GM12878 (cell line): ENCODE measurements around the gene KDM5C. TPM values are rescaled to one million over a fixed set of nuclear protein-coding genes. Genes with fewer than 3 reads are reported as not detected.

Experiments used
- ATAC-seq: fragments of 200-7000 bp; cut with Tn5 transposase; 3 replicates; pipeline ENCODE4 v1.9.1; 2020; ENCODE audit warnings: mild to moderate bottlenecking, moderate library complexity
- BruUV-seq: library from RNA; stranded (reverse); fragments of 400-500 nt; replicated peaks from 2 replicates; lab custom pipeline; 2021; lab: Mats Ljungman, UMichigan
- CTCF ChIA-PET: fragments of 300-600 bp; sonication (Branson Sonifier 250); formaldehyde crosslinking; extraction: SDS; loops from one replicate; lab custom pipeline; 2021; ENCODE audit warnings: inconsistent platforms; lab: Yijun Ruan, JAX
- POLR2A ChIA-PET: fragments of 350-600 bp; formaldehyde crosslinking; extraction: SDS; loops from one replicate; lab custom pipeline; 2021; ENCODE audit warnings: inconsistent platforms; lab: Charles Lee
- RAD21 ChIA-PET: fragments of 300-600 bp; sonication (Branson Sonifier 250); formaldehyde crosslinking; loops from one replicate; lab custom pipeline; 2023; ENCODE audit warnings: antibody characterized with exemption; ENCODE audit not compliant: unreplicated experiment; lab: Charles Lee
- SMC1A ChIA-PET: fragments of 300-600 bp; sonication (Branson Sonifier 250); formaldehyde crosslinking; loops from one replicate; lab custom pipeline; 2023; ENCODE audit not compliant: unreplicated experiment, uncharacterized antibody; lab: Charles Lee
- DNase-seq: peaks from one replicate; pipeline ENCODE4 v3.0.0-alpha.2; 2011; ENCODE audit warnings: low read depth, low spot score
- FAIRE-seq: peaks from 3 replicates; lab custom pipeline; 2011; peaks lifted over from hg19 to GRCh38; lab: Jason Lieb, UNC
- H2AFZ ChIP-seq: 2 replicates; pipeline ENCODE4 v1.6.0; 2011; ENCODE audit warnings: low read depth, low read length, control low read depth; ENCODE audit not compliant: control insufficient read depth
- H3K27ac ChIP-seq: 2 replicates; pipeline ENCODE4 v1.5.1; 2011; ENCODE audit warnings: control low read depth; ENCODE audit not compliant: control insufficient read depth, insufficient read depth
- H3K27me3 ChIP-seq, 2 experiments: replicated peaks in 1 of 2; 2 replicates each; pipeline versions ENCODE4 v1.6.0 to v1.6.1; 2011; ENCODE audit warnings: low read length in 1 of 2; ENCODE audit not compliant: control insufficient read depth in 2 of 2, insufficient read depth in 2 of 2
- H3K36me3 ChIP-seq, 2 experiments: 2 replicates each; pipeline ENCODE4 v1.5.1; 2011; ENCODE audit warnings: low read length in 1 of 2; ENCODE audit not compliant: control insufficient read depth in 2 of 2, insufficient read depth in 2 of 2
- H3K4me1 ChIP-seq: 2 replicates; pipeline ENCODE4 v1.6.1; 2011; ENCODE audit warnings: mild to moderate bottlenecking, low read length, moderate library complexity, mixed read lengths; ENCODE audit not compliant: control insufficient read depth, insufficient read depth
- H3K4me2 ChIP-seq: 2 replicates; pipeline ENCODE4 v1.6.0; 2011; ENCODE audit warnings: control low read depth; ENCODE audit not compliant: control insufficient read depth, insufficient read depth
- H3K4me3 ChIP-seq: fragments of 200-600 bp; sonication (generic); 2 replicates; pipeline ENCODE4 v1.5.1; 2016
- H3K79me2 ChIP-seq: 2 replicates; pipeline ENCODE4 v1.6.0; 2011; ENCODE audit warnings: low read length; ENCODE audit not compliant: control insufficient read depth, insufficient read depth
- H3K9ac ChIP-seq: 2 replicates; pipeline ENCODE4 v1.8.0; 2011; ENCODE audit warnings: low read length, control low read depth, mixed read lengths; ENCODE audit not compliant: control insufficient read depth, insufficient read depth
- H3K9me3 ChIP-seq: replicated peaks from 3 replicates; pipeline ENCODE4 v1.5.1; 2011; ENCODE audit warnings: mild to moderate bottlenecking, low read length; ENCODE audit not compliant: control insufficient read depth, insufficient read depth
- H4K20me1 ChIP-seq: 2 replicates; pipeline ENCODE4 v1.6.0; 2011; ENCODE audit not compliant: control insufficient read depth, insufficient read depth
- ATF7 ChIP-seq: fragments of 450-650 bp; IDR thresholded peaks from 2 replicates; pipeline ENCODE4 v1.6.1; 2016; ENCODE audit warnings: low read depth, mild to moderate bottlenecking
- CBFB ChIP-seq: IDR thresholded peaks from 2 replicates; pipeline ENCODE4 v1.6.1; 2016; ENCODE audit warnings: antibody characterized with exemption, low read depth
- CREB1 ChIP-seq: IDR thresholded peaks from 2 replicates; pipeline ENCODE4 v1.6.1; 2012; ENCODE audit warnings: low read depth, mild to moderate bottlenecking, inconsistent platforms
- DPF2 ChIP-seq: fragments of 450-650 bp; IDR thresholded peaks from 2 replicates; pipeline ENCODE4 v1.6.1; 2017; ENCODE audit warnings: mild to moderate bottlenecking
- KAT2A ChIP-seq: conservative IDR thresholded peaks from 2 replicates; pipeline ENCODE4 v1.6.1; 2011; ENCODE audit warnings: low read depth, low read length; ENCODE audit not compliant: control insufficient read depth
- PAX5 ChIP-seq: IDR thresholded peaks from 2 replicates; pipeline ENCODE4 v1.6.1; 2011; ENCODE audit warnings: low read depth, low read length, borderline replicate concordance
- ZBTB40 ChIP-seq: fragments of 450-650 bp; IDR thresholded peaks from 2 replicates; pipeline ENCODE4 v1.6.1; 2016; ENCODE audit warnings: mild to moderate bottlenecking, moderate library complexity, borderline replicate concordance
- ZNF274 ChIP-seq: IDR thresholded peaks from one replicate; pipeline ENCODE4 v1.8.0; 2011; ENCODE audit not compliant: insufficient read length, insufficient read depth
- WGBS: methylation state at CpG from one replicate; pipeline ENCODE4 v1.1.6; 2016; ENCODE audit warnings: low lambda C conversion rate; ENCODE audit not compliant: insufficient replicate concordance, insufficient coverage; ENCODE audit errors: missing lambda C conversion rate; 5-methylcytosine and 5-hydroxymethylcytosine counted together
- in situ Hi-C: fragments of 300-500 bp; cut with MboI; formaldehyde crosslinking; loops from 9 replicates; pipeline ENCODE4 v1.14.3; 2018; ENCODE audit warnings: mixed read lengths
- intact Hi-C: fragments of 100-400 bp; cut with micrococcal nuclease; formaldehyde crosslinking; loops from one replicate; pipeline ENCODE4 v1.14.2; 2022; ENCODE audit not compliant: unreplicated experiment
- polyA plus RNA-seq, 11 experiments: library from polyadenylated mRNA; depleted of rRNA in 4 of 11; unstranded in 6 of 11; stranded (reverse) in 5 of 11; fragments of >200 nt; fragmentation: Nextera tagmentation in 4 of 11; fragmentation: Illumina TruSeq in 1 of 11; extraction: Ambion mirVana in 4 of 11; extraction: Trizol in 1 of 11; gene quantifications; 1 replicate in 1 of 11; 2 replicates in 10 of 11; pipeline versions ENCODE4 v1.2.1 to v1.2.3, GENCODE V29; 2011 to 2016; ENCODE audit warnings: inconsistent platforms in 2 of 11, missing spikeins in 2 of 11, low read depth in 1 of 11
- total RNA-seq, 4 experiments: library from RNA; depleted of rRNA in 3 of 4; stranded (reverse); fragments of >200 nt in 3 of 4; fragmentation: Illumina TruSeq in 1 of 4; extraction: Trizol in 1 of 4; gene quantifications; 2 replicates each; pipeline versions ENCODE4 v1.2.1 to v1.2.3, GENCODE V29; 2013 to 2021

The KDM5C gene
- total and polyA plus RNA-seq, 10 of the 15 experiments (the other 5 are each of a cell fraction or from before 2014, with no cell fraction given), result 1.5 to 110 (median 53.0) TPM

- CTCF ChIA-PET, result interaction anchor here (1.5 kb wide), 1 partner anchor 10 kb away, joined by 7 read pairs; the partner anchor contains the start of gene IQSEC2
Observed at GRCh38 chrX:53272808-53273337, 47.9 kb upstream of the KDM5C start.

More at GRCh38 chrX:53272808-53273337, 47.9 kb upstream of the KDM5C start:
- POLR2A ChIA-PET, result no interaction called here
- RAD21 ChIA-PET, result interaction anchor here (1.0 kb wide), 1 partner anchor 9 kb away, joined by 3 read pairs; the partner anchor contains the start of gene IQSEC2
- TF ChIP-seq ZNF274 (no peak), PAX5 (no peak), ZBTB40 (no peak), KAT2A (no peak), CREB1 (no peak), DPF2 (no peak), CBFB (no peak), ATF7 (0 out of 2 replicates have a peak, but pooled peaks have one; percentile 41)
- Histone ChIP-seq H3K36me3 (no peaks in the 10 kb centered on the region), H2AFZ (no peak overlapping the region), H3K9ac (no peak overlapping the region), H3K79me2 (no peaks in the 10 kb centered on the region), H3K27me3 (no peaks in the 10 kb centered on the region), H3K9me3 (no peaks in the 10 kb centered on the region), H4K20me1 (no peaks in the 10 kb centered on the region), H3K4me2 (no peak overlapping the region), H3K4me1 (no peaks in the 10 kb centered on the region), H3K4me3 (no peak overlapping the region), H3K27ac (no peak overlapping the region)
- FAIRE-seq (no peak), DNase-seq (no peak), ATAC-seq (no peak)
- in situ Hi-C loops, result no loop called here
- 12% methylated on average over 8 of the region's 8 CpGs for WGBS
- no TSS peak for BruUV-seq
- SMC1A ChIA-PET, result no interaction called here
- intact Hi-C loops, result no loop called here
